GM12874 (cell line): ENCODE data around the gene ZNF490.

Experiments
- CTCF ChIP-seq: IDR thresholded peaks from 2 replicates; pipeline ENCODE4 v1.5.1; 2011; ENCODE audit warnings: low read depth, mild to moderate bottlenecking, control low read depth, low read length, moderate library complexity; ENCODE audit not compliant: insufficient read depth

Gene ZNF490

GRCh38 chr19:12636631-12637030, 26.0 kb upstream of the ZNF490 start:
- TF ChIP-seq CTCF: no peak

- no peak for TF ChIP-seq CTCF
Measured at GRCh38 chr19:12629215-12629614, 18.6 kb upstream of the ZNF490 start.

GRCh38 chr19:12628040-12629022, 17.7 kb upstream of the ZNF490 start:
- TF ChIP-seq CTCF: no peak

- TF ChIP-seq CTCF: no peak
Measured at GRCh38 chr19:12626958-12627357, 16.3 kb upstream of the ZNF490 start.

- TF ChIP-seq CTCF: no peak
Measured at GRCh38 chr19:12623361-12624031, 12.9 kb upstream of the ZNF490 start.

- no peak for TF ChIP-seq CTCF
Measured at GRCh38 chr19:12617646-12618045, 7.0 kb upstream of the ZNF490 start.

- TF ChIP-seq CTCF: no peak
Measured at GRCh38 chr19:12611361-12611699, 717 bp upstream of the ZNF490 start.
